ENCODE measurements around the gene PNLIPRP2. TPM values are rescaled to one million over a fixed set of nuclear protein-coding genes. Genes with fewer than 3 reads are reported as not detected.

PNLIPRP2 gene
- total RNA-seq, 2 experiments from 2014 or later = not detected

GRCh38 chr10:116602648-116603400, 17.9 kb upstream of the PNLIPRP2 start:
- no peaks in the 10 kb centered on the region for H3K9me3 Mint-ChIP-seq
- ATAC-seq (ENCODE audit: low read depth) = no peak
- POLR2A ChIA-PET = no interaction called here
- peaks cover 2% of the 10 kb centered on the region for H3K27me3 Mint-ChIP-seq
- DNase-seq = no peak
- no peak overlapping the region for H3K4me3 Mint-ChIP-seq
- H3K36me3 Mint-ChIP-seq = no peaks in the 10 kb centered on the region
- H3K27ac Mint-ChIP-seq = no peak overlapping the region
- no peaks in the 10 kb centered on the region for H3K4me1 Mint-ChIP-seq

GRCh38 chr10:116606061-116606483, 14.7 kb upstream of the PNLIPRP2 start:
- no peak overlapping the region for H3K27ac Mint-ChIP-seq
- DNase-seq (no peak), ATAC-seq (ENCODE audit: low read depth) (no peak)
- H3K4me1 Mint-ChIP-seq = no peaks in the 10 kb centered on the region
- H3K9me3 Mint-ChIP-seq = no peaks in the 10 kb centered on the region
- POLR2A ChIA-PET = no interaction called here
- H3K27me3 Mint-ChIP-seq = peaks cover 8% of the 10 kb centered on the region
- H3K4me3 Mint-ChIP-seq = no peak overlapping the region
- no peaks in the 10 kb centered on the region for H3K36me3 Mint-ChIP-seq

GRCh38 chr10:116607336-116607735, 13.4 kb upstream of the PNLIPRP2 start:
- no peaks in the 10 kb centered on the region for H3K4me1 Mint-ChIP-seq
- H3K9me3 Mint-ChIP-seq = no peaks in the 10 kb centered on the region
- POLR2A ChIA-PET = no interaction called here

GRCh38 chr10:116608686-116609594, 11.8 kb upstream of the PNLIPRP2 start:
- H3K9me3 Mint-ChIP-seq = no peaks in the 10 kb centered on the region
- POLR2A ChIA-PET = no interaction called here
- H3K4me1 Mint-ChIP-seq = no peaks in the 10 kb centered on the region
- no peak for ATAC-seq (ENCODE audit: low read depth)
- no peak overlapping the region for H3K27ac Mint-ChIP-seq
- H3K36me3 Mint-ChIP-seq = no peaks in the 10 kb centered on the region
- no peak for DNase-seq
- H3K27me3 Mint-ChIP-seq = peaks cover 10% of the 10 kb centered on the region
- H3K4me3 Mint-ChIP-seq = no peak overlapping the region

More at GRCh38 chr10:116607336-116607735, 13.4 kb upstream of the PNLIPRP2 start:
- H3K27me3 Mint-ChIP-seq = peaks cover 9% of the 10 kb centered on the region
- H3K4me3 Mint-ChIP-seq = no peak overlapping the region
- no peaks in the 10 kb centered on the region for H3K36me3 Mint-ChIP-seq
- no peak for DNase-seq
- H3K27ac Mint-ChIP-seq = no peak overlapping the region
- ATAC-seq (ENCODE audit: low read depth) = no peak

- H3K9me3 Mint-ChIP-seq = no peaks in the 10 kb centered on the region
- H3K4me1 Mint-ChIP-seq = no peaks in the 10 kb centered on the region
- POLR2A ChIA-PET = no interaction called here
- H3K4me3 Mint-ChIP-seq = no peak overlapping the region
- ATAC-seq (ENCODE audit: low read depth) = no peak
- DNase-seq = no peak
- peaks cover 10% of the 10 kb centered on the region for H3K27me3 Mint-ChIP-seq
- no peak overlapping the region for H3K27ac Mint-ChIP-seq
- H3K36me3 Mint-ChIP-seq = no peaks in the 10 kb centered on the region
Measured at GRCh38 chr10:116610443-116611152, 10.2 kb upstream of the PNLIPRP2 start.

- Mint-ChIP-seq H3K4me1 (no peaks in the 10 kb centered on the region), H3K4me3 (no peak overlapping the region), H3K9me3 (no peaks in the 10 kb centered on the region), H3K36me3 (no peaks in the 10 kb centered on the region), H3K27ac (no peak overlapping the region), H3K27me3 (peaks cover 10% of the 10 kb centered on the region)
- POLR2A ChIA-PET = no interaction called here
- DNase-seq = no peak
- ATAC-seq (ENCODE audit: low read depth) = no peak
Measured at GRCh38 chr10:116611153-116611545, 9.6 kb upstream of the PNLIPRP2 start.

- Mint-ChIP-seq H3K4me1 (no peaks in the 10 kb centered on the region), H3K9me3 (no peaks in the 10 kb centered on the region)
- POLR2A ChIA-PET = interaction anchor here (0.6 kb wide), 1 partner anchor 26 kb away, joined by 3 read pairs; no protein-coding TSS in a partner anchor
Measured at GRCh38 chr10:116612107-116612769, 8.5 kb upstream of the PNLIPRP2 start.

GRCh38 chr10:116613471-116613870, 7.3 kb upstream of the PNLIPRP2 start:
- H3K27ac Mint-ChIP-seq = no peak overlapping the region
- H3K27me3 Mint-ChIP-seq = peaks cover 7% of the 10 kb centered on the region
- POLR2A ChIA-PET = no interaction called here
- ATAC-seq (ENCODE audit: low read depth) = no peak
- no peak for DNase-seq
- H3K9me3 Mint-ChIP-seq = no peaks in the 10 kb centered on the region
- H3K4me1 Mint-ChIP-seq = no peaks in the 10 kb centered on the region
- no peaks in the 10 kb centered on the region for H3K36me3 Mint-ChIP-seq
- H3K4me3 Mint-ChIP-seq = no peak overlapping the region

More at GRCh38 chr10:116612107-116612769, 8.5 kb upstream of the PNLIPRP2 start:
- DNase-seq = no peak
- Mint-ChIP-seq H3K27ac (no peak overlapping the region), H3K27me3 (peaks cover 8% of the 10 kb centered on the region), H3K4me3 (no peak overlapping the region), H3K36me3 (no peaks in the 10 kb centered on the region)
- no peak for ATAC-seq (ENCODE audit: low read depth)

GRCh38 chr10:116614796-116615195, 6.0 kb upstream of the PNLIPRP2 start:
- Mint-ChIP-seq H3K27me3 (peaks cover 7% of the 10 kb centered on the region), H3K36me3 (no peaks in the 10 kb centered on the region), H3K4me3 (no peak overlapping the region), H3K27ac (no peak overlapping the region), H3K4me1 (no peaks in the 10 kb centered on the region), H3K9me3 (no peaks in the 10 kb centered on the region)
- POLR2A ChIA-PET = no interaction called here
- no peak for ATAC-seq (ENCODE audit: low read depth)
- no peak for DNase-seq

GRCh38 chr10:116615199-116615776, 5.5 kb upstream of the PNLIPRP2 start:
- no peak for ATAC-seq (ENCODE audit: low read depth)
- DNase-seq = no peak
- Mint-ChIP-seq H3K4me3 (no peak overlapping the region), H3K9me3 (no peaks in the 10 kb centered on the region), H3K4me1 (no peaks in the 10 kb centered on the region), H3K27me3 (peaks cover 3% of the 10 kb centered on the region), H3K27ac (no peak overlapping the region), H3K36me3 (no peaks in the 10 kb centered on the region)
- POLR2A ChIA-PET = no interaction called here

GRCh38 chr10:116621476-116621875, 723 bp downstream of the PNLIPRP2 start:
- no peaks in the 10 kb centered on the region for H3K4me1 Mint-ChIP-seq
- POLR2A ChIA-PET = no interaction called here
- no peak overlapping the region for H3K27ac Mint-ChIP-seq
- no peak for ATAC-seq (ENCODE audit: low read depth)
- H3K36me3 Mint-ChIP-seq = no peaks in the 10 kb centered on the region
- DNase-seq = no peak
- H3K4me3 Mint-ChIP-seq = no peak overlapping the region
- H3K9me3 Mint-ChIP-seq = no peaks in the 10 kb centered on the region
- H3K27me3 Mint-ChIP-seq = peaks cover 3% of the 10 kb centered on the region

- Mint-ChIP-seq H3K4me3 (no peak overlapping the region), H3K36me3 (no peaks in the 10 kb centered on the region), H3K4me1 (no peaks in the 10 kb centered on the region), H3K9me3 (no peaks in the 10 kb centered on the region), H3K27ac (no peak overlapping the region), H3K27me3 (peaks cover 7% of the 10 kb centered on the region)
- POLR2A ChIA-PET = no interaction called here
- ATAC-seq (ENCODE audit: low read depth) (no peak), DNase-seq (no peak)
Measured at GRCh38 chr10:116621934-116622655, 1.3 kb downstream of the PNLIPRP2 start.
